HepG2 (cell line): Measurements from ENCODE around the gene SLC16A3. TPM values are rescaled to one million over a fixed set of nuclear protein-coding genes. Genes with fewer than 3 reads are reported as not detected.
A peak's percentile ranks its signal among the peaks of the same experiment; 100 is the strongest.

Source experiments
- BRD4 ChIP-seq: sonication (generic); formaldehyde crosslinking; IDR thresholded peaks from 2 replicates; pipeline ENCODE4 v1.4.0; 2020; ENCODE audit warnings: missing genetic modification reagents
- HNRNPL ChIP-seq: fragments of 200-400 bp; formaldehyde crosslinking; IDR thresholded peaks from 2 replicates; pipeline ENCODE4 v1.6.1; 2017; ENCODE audit warnings: mild to moderate bottlenecking, low read depth, low read length
- SUZ12 ChIP-seq: fragments of 150-350 bp; IDR thresholded peaks from 2 replicates; pipeline ENCODE4 v1.6.1; 2014; ENCODE audit warnings: low read depth, low read length
- TCF7 ChIP-seq: sonication (generic); IDR thresholded peaks from 2 replicates; pipeline ENCODE4 v1.6.1; 2016; ENCODE audit warnings: antibody characterized with exemption, low read depth
- ZNF253 ChIP-seq: sonication (generic); formaldehyde crosslinking; IDR thresholded peaks from 2 replicates; pipeline ENCODE4 v1.8.0; 2022; ENCODE audit warnings: mild to moderate bottlenecking, missing genetic modification reagents, borderline replicate concordance
- ZNF556 ChIP-seq: sonication (generic); formaldehyde crosslinking; IDR thresholded peaks from 2 replicates; pipeline ENCODE4 v1.4.0; 2020; ENCODE audit warnings: mild to moderate bottlenecking, missing genetic modification reagents, borderline replicate concordance
- ZNF687 ChIP-seq: sonication (generic); formaldehyde crosslinking; IDR thresholded peaks from 2 replicates; pipeline ENCODE4 v1.5.1; 2020; ENCODE audit warnings: mild to moderate bottlenecking, missing genetic modification reagents, moderate library complexity
- ZNF740 ChIP-seq: sonication (generic); formaldehyde crosslinking; IDR thresholded peaks from 2 replicates; pipeline ENCODE4 v1.4.0; 2020; ENCODE audit warnings: missing genetic modification reagents
- polyA plus RNA-seq, 8 experiments: library from polyadenylated mRNA; depleted of rRNA in 3 of 8; stranded (reverse) in 7 of 8; unstranded in 1 of 8; fragments of >200 nt; fragmentation: Illumina TruSeq in 4 of 8; extraction: Trizol in 4 of 8; gene quantifications; 2 replicates each; pipeline versions ENCODE4 v1.2.1 to v1.2.3, GENCODE V29; 2011 to 2016; ENCODE audit warnings: low read depth in 4 of 8, missing spikeins in 1 of 8, mixed read lengths in 1 of 8; ENCODE audit not compliant: insufficient read depth in 1 of 8
- total RNA-seq, 5 experiments: library from RNA; depleted of rRNA; stranded (reverse); fragments of >200 nt; fragmentation: Illumina TruSeq; extraction: Trizol; gene quantifications; 2 replicates each; pipeline ENCODE4 v1.2.3, GENCODE V29; 2016; ENCODE audit warnings: low read depth in 1 of 5
- TF ChIP-seq, protein P1 (sequence below): sonication (generic); formaldehyde crosslinking; IDR thresholded peaks from 2 replicates; pipeline ENCODE4 v1.5.0; 2020; ENCODE audit warnings: mild to moderate bottlenecking, missing genetic modification reagents, borderline replicate concordance
- TF ChIP-seq, protein P2 (sequence below): sonication (generic); formaldehyde crosslinking; IDR thresholded peaks from one replicate; pipeline ENCODE4 v1.5.1; 2020; ENCODE audit warnings: mild to moderate bottlenecking, missing genetic modification reagents; ENCODE audit errors: not compliant biosample characterization
- TF ChIP-seq, protein P3 (sequence below), 2 experiments: sonication (generic) in 1 of 2; formaldehyde crosslinking in 1 of 2; IDR thresholded peaks; 2 replicates each; pipeline versions ENCODE4 v1.4.0 to v1.6.1; 2018 to 2020; ENCODE audit warnings: missing genetic modification reagents in 2 of 2, borderline replicate concordance in 1 of 2, low read depth in 1 of 2, mild to moderate bottlenecking in 1 of 2, missing biosample characterization in 1 of 2

Gene SLC16A3
- total and polyA plus RNA-seq, 2 of the 13 experiments (the other 11 are each of a cell fraction or from before 2014, with no cell fraction given) = 242 to 349 TPM

- TF ChIP-seq ZNF687 (CRISPR knock-in tag) (no peak), ZNF253 (CRISPR knock-in tag) (no peak), ZNF740 (CRISPR knock-in tag) (peak; percentile 50; the same call in 1 of the 2 replicates), HNRNPL (peak; percentile 76; the same call in 1 of the 2 replicates), ZNF556 (CRISPR knock-in tag) (peak; percentile 85), TCF7 (no peak), SUZ12 (no peak), BRD4 (CRISPR knock-in tag) (0 out of 2 replicates have a peak, but pooled peaks have one; percentile 75)
- TF ChIP-seq, protein P1, sequence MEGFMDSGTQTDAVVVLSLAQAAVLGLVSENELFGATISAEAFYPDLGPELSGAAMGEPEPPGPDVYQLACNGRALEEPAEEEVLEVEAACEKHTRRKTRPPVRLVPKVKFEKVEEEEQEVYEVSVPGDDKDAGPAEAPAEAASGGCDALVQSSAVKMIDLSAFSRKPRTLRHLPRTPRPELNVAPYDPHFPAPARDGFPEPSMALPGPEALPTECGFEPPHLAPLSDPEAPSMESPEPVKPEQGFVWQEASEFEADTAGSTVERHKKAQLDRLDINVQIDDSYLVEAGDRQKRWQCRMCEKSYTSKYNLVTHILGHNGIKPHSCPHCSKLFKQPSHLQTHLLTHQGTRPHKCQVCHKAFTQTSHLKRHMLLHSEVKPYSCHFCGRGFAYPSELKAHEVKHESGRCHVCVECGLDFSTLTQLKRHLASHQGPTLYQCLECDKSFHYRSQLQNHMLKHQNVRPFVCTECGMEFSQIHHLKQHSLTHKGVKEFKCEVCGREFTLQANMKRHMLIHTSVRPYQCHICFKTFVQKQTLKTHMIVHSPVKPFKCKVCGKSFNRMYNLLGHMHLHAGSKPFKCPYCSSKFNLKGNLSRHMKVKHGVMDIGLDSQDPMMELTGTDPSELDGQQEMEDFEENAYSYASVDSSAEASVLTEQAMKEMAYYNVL (CRISPR knock-in tag) = peak; percentile 12; the same call in 1 of the 2 replicates
- TF ChIP-seq, protein P2, sequence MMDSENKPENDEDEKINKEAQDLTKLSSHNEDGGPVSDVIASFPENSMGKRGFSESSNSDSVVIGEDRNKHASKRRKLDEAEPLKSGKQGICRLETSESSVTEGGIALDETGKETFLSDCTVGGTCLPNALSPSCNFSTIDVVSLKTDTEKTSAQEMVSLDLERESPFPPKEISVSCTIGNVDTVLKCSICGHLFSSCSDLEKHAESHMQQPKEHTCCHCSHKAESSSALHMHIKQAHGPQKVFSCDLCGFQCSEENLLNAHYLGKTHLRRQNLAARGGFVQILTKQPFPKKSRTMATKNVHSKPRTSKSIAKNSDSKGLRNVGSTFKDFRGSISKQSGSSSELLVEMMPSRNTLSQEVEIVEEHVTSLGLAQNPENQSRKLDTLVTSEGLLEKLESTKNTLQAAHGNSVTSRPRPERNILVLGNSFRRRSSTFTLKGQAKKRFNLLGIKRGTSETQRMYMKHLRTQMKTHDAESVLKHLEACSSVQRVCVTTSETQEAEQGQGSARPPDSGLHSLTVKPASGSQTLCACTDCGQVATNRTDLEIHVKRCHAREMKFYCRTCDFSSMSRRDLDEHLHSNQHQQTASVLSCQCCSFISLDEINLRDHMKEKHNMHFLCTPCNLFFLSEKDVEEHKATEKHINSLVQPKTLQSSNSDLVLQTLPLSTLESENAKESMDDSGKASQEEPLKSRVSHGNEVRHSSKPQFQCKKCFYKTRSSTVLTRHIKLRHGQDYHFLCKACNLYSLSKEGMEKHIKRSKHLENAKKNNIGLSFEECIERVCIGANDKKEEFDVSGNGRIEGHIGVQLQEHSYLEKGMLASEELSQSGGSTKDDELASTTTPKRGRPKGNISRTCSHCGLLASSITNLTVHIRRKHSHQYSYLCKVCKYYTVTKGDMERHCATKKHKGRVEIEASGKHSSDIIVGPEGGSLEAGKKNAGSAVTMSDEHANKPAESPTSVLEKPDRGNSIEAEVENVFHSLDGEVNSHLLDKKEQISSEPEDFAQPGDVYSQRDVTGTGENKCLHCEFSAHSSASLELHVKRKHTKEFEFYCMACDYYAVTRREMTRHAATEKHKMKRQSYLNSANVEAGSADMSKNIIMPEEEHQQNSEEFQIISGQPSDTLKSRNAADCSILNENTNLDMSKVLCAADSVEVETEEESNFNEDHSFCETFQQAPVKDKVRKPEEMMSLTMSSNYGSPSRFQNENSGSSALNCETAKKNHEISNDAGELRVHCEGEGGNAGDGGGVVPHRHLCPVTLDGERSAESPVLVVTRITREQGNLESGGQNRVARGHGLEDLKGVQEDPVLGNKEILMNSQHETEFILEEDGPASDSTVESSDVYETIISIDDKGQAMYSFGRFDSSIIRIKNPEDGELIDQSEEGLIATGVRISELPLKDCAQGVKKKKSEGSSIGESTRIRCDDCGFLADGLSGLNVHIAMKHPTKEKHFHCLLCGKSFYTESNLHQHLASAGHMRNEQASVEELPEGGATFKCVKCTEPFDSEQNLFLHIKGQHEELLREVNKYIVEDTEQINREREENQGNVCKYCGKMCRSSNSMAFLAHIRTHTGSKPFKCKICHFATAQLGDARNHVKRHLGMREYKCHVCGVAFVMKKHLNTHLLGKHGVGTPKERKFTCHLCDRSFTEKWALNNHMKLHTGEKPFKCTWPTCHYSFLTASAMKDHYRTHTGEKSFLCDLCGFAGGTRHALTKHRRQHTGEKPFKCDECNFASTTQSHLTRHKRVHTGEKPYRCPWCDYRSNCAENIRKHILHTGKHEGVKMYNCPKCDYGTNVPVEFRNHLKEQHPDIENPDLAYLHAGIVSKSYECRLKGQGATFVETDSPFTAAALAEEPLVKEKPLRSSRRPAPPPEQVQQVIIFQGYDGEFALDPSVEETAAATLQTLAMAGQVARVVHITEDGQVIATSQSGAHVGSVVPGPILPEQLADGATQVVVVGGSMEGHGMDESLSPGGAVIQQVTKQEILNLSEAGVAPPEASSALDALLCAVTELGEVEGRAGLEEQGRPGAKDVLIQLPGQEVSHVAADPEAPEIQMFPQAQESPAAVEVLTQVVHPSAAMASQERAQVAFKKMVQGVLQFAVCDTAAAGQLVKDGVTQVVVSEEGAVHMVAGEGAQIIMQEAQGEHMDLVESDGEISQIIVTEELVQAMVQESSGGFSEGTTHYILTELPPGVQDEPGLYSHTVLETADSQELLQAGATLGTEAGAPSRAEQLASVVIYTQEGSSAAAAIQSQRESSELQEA (CRISPR knock-in tag) = peak; percentile 13
- TF ChIP-seq, protein P3, sequence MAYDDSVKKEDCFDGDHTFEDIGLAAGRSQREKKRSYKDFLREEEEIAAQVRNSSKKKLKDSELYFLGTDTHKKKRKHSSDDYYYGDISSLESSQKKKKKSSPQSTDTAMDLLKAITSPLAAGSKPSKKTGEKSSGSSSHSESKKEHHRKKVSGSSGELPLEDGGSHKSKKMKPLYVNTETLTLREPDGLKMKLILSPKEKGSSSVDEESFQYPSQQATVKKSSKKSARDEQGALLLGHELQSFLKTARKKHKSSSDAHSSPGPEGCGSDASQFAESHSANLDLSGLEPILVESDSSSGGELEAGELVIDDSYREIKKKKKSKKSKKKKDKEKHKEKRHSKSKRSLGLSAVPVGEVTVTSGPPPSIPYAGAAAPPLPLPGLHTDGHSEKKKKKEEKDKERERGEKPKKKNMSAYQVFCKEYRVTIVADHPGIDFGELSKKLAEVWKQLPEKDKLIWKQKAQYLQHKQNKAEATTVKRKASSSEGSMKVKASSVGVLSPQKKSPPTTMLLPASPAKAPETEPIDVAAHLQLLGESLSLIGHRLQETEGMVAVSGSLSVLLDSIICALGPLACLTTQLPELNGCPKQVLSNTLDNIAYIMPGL (CRISPR knock-in tag; IDR thresholded peaks at IDR 0.05; ENCODE audit: borderline replicate concordance in 1 of 2, low read depth in 1 of 2) = peak; percentile 21 to 31; a peak in 2 of 4 replicates
Observed at GRCh38 chr17:82217120-82217529, 11.7 kb upstream of the SLC16A3 start (continued).
